Thoracic aorta (tissue), 2 donors: ENCODE data around the gene KRTAP9-7. TPM values are rescaled to one million over a fixed set of nuclear protein-coding genes. Genes with fewer than 3 reads are reported as not detected.

ENCODE experiments used
- ATAC-seq: fragments of 150-250 bp; one replicate; pipeline ENCODE4 v1.8.0; 2017; ENCODE audit warnings: low read depth; ENCODE audit not compliant: insufficient number of reproducible peaks, low FRiP score
- DNase-seq: peaks from one replicate; pipeline ENCODE4 v3.0.0-alpha.2; 2020; ENCODE audit warnings: low spot score
- H3K27ac ChIP-seq, 2 donors: fragments of 200-600 bp; sonication (generic); 1 replicate in 1 of 2; 2 replicates in 1 of 2; pipeline ENCODE4 v1.5.1; 2016; ENCODE audit warnings: mild to moderate bottlenecking in 2 of 2, moderate library complexity in 2 of 2
- H3K27me3 ChIP-seq: fragments of 200-600 bp; sonication (generic); replicated peaks from 2 replicates; pipeline ENCODE4 v1.6.0; 2016; ENCODE audit warnings: mild to moderate bottlenecking; ENCODE audit not compliant: insufficient read depth
- H3K36me3 ChIP-seq: fragments of 200-600 bp; sonication (generic); one replicate; pipeline ENCODE4 v1.5.1; 2016
- H3K4me1 ChIP-seq, 2 donors: fragments of 200-600 bp; sonication (generic); 1 replicate in 1 of 2; 2 replicates in 1 of 2; pipeline versions ENCODE4 v1.5.1 to v1.6.0; 2016; ENCODE audit warnings: low read depth in 2 of 2, mild to moderate bottlenecking in 1 of 2; ENCODE audit not compliant: control insufficient read depth in 1 of 2
- H3K4me3 ChIP-seq: fragments of 200-600 bp; sonication (generic); 2 replicates; pipeline ENCODE4 v1.5.1; 2016; ENCODE audit warnings: mild to moderate bottlenecking
- H3K9me3 ChIP-seq: fragments of 200-600 bp; sonication (generic); 2 replicates; pipeline ENCODE4 v1.5.1; 2016
- CTCF ChIP-seq: fragments of 200-600 bp; sonication (generic); IDR thresholded peaks from one replicate; pipeline ENCODE4 v1.5.1; 2019; ENCODE audit warnings: antibody characterized with exemption
- total RNA-seq, 2 donors: library from RNA; depleted of rRNA; stranded (reverse); fragments of >200 nt; gene quantifications; one replicate each; pipeline versions ENCODE4 v1.1.0 to v1.2.3, GENCODE V29; 2016

Gene KRTAP9-7
- total RNA-seq, 2 donors from 2014 or later, result not detected

- Histone ChIP-seq H3K4me3 (no peak within 1 kb of the TSS), H3K36me3 (no peaks in the 10 kb centered on the region), H3K4me1 (no peaks in the 10 kb centered on the region), H3K9me3 (peaks cover 5% of the 10 kb centered on the region), H3K27ac (no peak within 1 kb of the TSS), H3K27me3 (no peaks in the 10 kb centered on the region)
- no peak for TF ChIP-seq CTCF
- ATAC-seq (no peak), DNase-seq (no peak)
Measured at GRCh38 chr17:41315204-41315794, 39.8 kb downstream of the KRTAP9-7 start, which contains the start of gene KRTAP17-1. Gene KRTAP17-1 (minus strand): TSS chr17:41315710. CDS start chr17:41315650, 60 bp downstream.

- H3K4me3 ChIP-seq, result no peak overlapping the region
- ATAC-seq (no peak), DNase-seq (no peak)
- H3K36me3 ChIP-seq, result no peaks in the 10 kb centered on the region
- H3K27me3 ChIP-seq, result no peaks in the 10 kb centered on the region
- H3K27ac ChIP-seq, result no peak overlapping the region
- H3K9me3 ChIP-seq, result peaks cover 5% of the 10 kb centered on the region
- H3K4me1 ChIP-seq, result no peaks in the 10 kb centered on the region
- TF ChIP-seq CTCF, result no peak
Measured at GRCh38 chr17:41315814-41316445, 40.4 kb downstream of the KRTAP9-7 start.

- TF ChIP-seq CTCF, result no peak
- Histone ChIP-seq H3K4me1 (no peaks in the 10 kb centered on the region), H3K27me3 (no peaks in the 10 kb centered on the region), H3K4me3 (no peak overlapping the region), H3K36me3 (no peaks in the 10 kb centered on the region), H3K9me3 (peaks cover 5% of the 10 kb centered on the region), H3K27ac (no peak overlapping the region)
- no peak for DNase-seq
- ATAC-seq, result no peak
Measured at GRCh38 chr17:41318231-41318630, 42.7 kb downstream of the KRTAP9-7 start.

- peaks cover 5% of the 10 kb centered on the region for H3K9me3 ChIP-seq
- no peaks in the 10 kb centered on the region for H3K27me3 ChIP-seq
- no peaks in the 10 kb centered on the region for H3K36me3 ChIP-seq
- TF ChIP-seq CTCF, result peak; percentile 72
- H3K4me1 ChIP-seq, result no peaks in the 10 kb centered on the region
- no peak overlapping the region for H3K4me3 ChIP-seq
- DNase-seq, result no peak
- H3K27ac ChIP-seq, result no peak overlapping the region
- ATAC-seq, result no peak
Measured at GRCh38 chr17:41322094-41322902, 46.8 kb downstream of the KRTAP9-7 start.
